DMS 273 (cell line): Measurements from ENCODE around the gene FDXR.

ENCODE experiments used
- DNase-seq: peaks from one replicate; lab custom pipeline; 2025; ENCODE audit not compliant: unreplicated experiment; lab: John Stamatoyannopoulos, UW

FDXR gene

GRCh38 chr17:74859459-74860228, 13.2 kb downstream of the FDXR start, which contains the start of gene GRIN2C:
TSS of gene GRIN2C (minus strand) at chr17:74859885. CDS start at chr17:74855092, 4,793 bp downstream.
- DNase-seq = peak; percentile 53

- DNase-seq = no peak
Observed at GRCh38 chr17:74858672-74859458, 13.9 kb downstream of the FDXR start.

GRCh38 chr17:74857191-74857590, 15.6 kb downstream of the FDXR start:
- no peak for DNase-seq

GRCh38 chr17:74856112-74856511, 16.7 kb downstream of the FDXR start:
- DNase-seq = peak; percentile 72

- DNase-seq = no peak
Observed at GRCh38 chr17:74855323-74855722, 17.5 kb downstream of the FDXR start.

GRCh38 chr17:74854792-74855191, 18.0 kb downstream of the FDXR start:
- DNase-seq = no peak

GRCh38 chr17:74853669-74854068, 19.1 kb downstream of the FDXR start:
- DNase-seq = no peak

GRCh38 chr17:74853048-74853397, 19.8 kb downstream of the FDXR start:
- no peak for DNase-seq

- no peak for DNase-seq
Observed at GRCh38 chr17:74852237-74853047, 20.4 kb downstream of the FDXR start.

GRCh38 chr17:74851612-74852236, 21.1 kb downstream of the FDXR start:
- no peak for DNase-seq

- DNase-seq = no peak
Observed at GRCh38 chr17:74850914-74851313, 21.9 kb downstream of the FDXR start.

- no peak for DNase-seq
Observed at GRCh38 chr17:74850310-74850709, 22.5 kb downstream of the FDXR start.

GRCh38 chr17:74848656-74849399, 24.0 kb downstream of the FDXR start:
- no peak for DNase-seq

- no peak for DNase-seq
Observed at GRCh38 chr17:74846621-74847020, 26.2 kb downstream of the FDXR start.

GRCh38 chr17:74843352-74843627, 29.5 kb downstream of the FDXR start:
- no peak for DNase-seq

GRCh38 chr17:74842599-74843351, 30.0 kb downstream of the FDXR start:
- peak; percentile 94 for DNase-seq

GRCh38 chr17:74842146-74842598, 30.6 kb downstream of the FDXR start:
- peak; percentile 80 for DNase-seq

GRCh38 chr17:74840989-74841666, 31.7 kb downstream of the FDXR start:
- peak; percentile 88 for DNase-seq
